Measurements from ENCODE around the gene CD52.

- TF ChIP-seq, protein P1, sequence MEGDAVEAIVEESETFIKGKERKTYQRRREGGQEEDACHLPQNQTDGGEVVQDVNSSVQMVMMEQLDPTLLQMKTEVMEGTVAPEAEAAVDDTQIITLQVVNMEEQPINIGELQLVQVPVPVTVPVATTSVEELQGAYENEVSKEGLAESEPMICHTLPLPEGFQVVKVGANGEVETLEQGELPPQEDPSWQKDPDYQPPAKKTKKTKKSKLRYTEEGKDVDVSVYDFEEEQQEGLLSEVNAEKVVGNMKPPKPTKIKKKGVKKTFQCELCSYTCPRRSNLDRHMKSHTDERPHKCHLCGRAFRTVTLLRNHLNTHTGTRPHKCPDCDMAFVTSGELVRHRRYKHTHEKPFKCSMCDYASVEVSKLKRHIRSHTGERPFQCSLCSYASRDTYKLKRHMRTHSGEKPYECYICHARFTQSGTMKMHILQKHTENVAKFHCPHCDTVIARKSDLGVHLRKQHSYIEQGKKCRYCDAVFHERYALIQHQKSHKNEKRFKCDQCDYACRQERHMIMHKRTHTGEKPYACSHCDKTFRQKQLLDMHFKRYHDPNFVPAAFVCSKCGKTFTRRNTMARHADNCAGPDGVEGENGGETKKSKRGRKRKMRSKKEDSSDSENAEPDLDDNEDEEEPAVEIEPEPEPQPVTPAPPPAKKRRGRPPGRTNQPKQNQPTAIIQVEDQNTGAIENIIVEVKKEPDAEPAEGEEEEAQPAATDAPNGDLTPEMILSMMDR (IDR thresholded peaks at IDR 0.05), result no peak
- no peak for TF ChIP-seq POLR2AphosphoS5 (IDR thresholded peaks at IDR 0.05)
Observed at GRCh38 chr1:26335774-26336476, 18.2 kb downstream of the CD52 start.

All from gastroesophageal sphincter (tissue), 3 donors.